Natural killer cell (primary cell): ENCODE data around the gene CD300H. TPM values are rescaled to one million over a fixed set of nuclear protein-coding genes. Genes with fewer than 3 reads are reported as not detected.

ENCODE experiments used
- ATAC-seq, 3 donors: fragments of 150-1000 bp in 2 of 3; fragments of 200-7000 bp in 1 of 3; cut with Tn5 transposase; 1 replicate in 1 of 3; 2 replicates in 2 of 3; pipeline ENCODE4 v1.10.0; 2021; ENCODE audit warnings: mild to moderate bottlenecking in 2 of 3, moderate library complexity in 2 of 3
- DNase-seq, 2 donors: peaks; one replicate each; pipeline versions ENCODE4 v3.0.0 to v3.0.0-alpha.2; 2013 to 2021; ENCODE audit warnings: mixed read lengths in 1 of 2
- H3K27ac ChIP-seq: one replicate; pipeline ENCODE4 v1.5.1; 2013; ENCODE audit warnings: mild to moderate bottlenecking, low read length
- H3K27me3 ChIP-seq: one replicate; pipeline ENCODE4 v1.6.1; 2013; ENCODE audit warnings: low read length; ENCODE audit not compliant: control insufficient read depth, insufficient read depth
- H3K36me3 ChIP-seq: one replicate; pipeline ENCODE4 v1.6.1; 2013; ENCODE audit warnings: low read length; ENCODE audit not compliant: control insufficient read depth, insufficient read depth
- H3K4me1 ChIP-seq: one replicate; pipeline ENCODE4 v1.6.1; 2013; ENCODE audit warnings: low read length; ENCODE audit not compliant: control insufficient read depth, insufficient read depth
- H3K4me3 ChIP-seq: one replicate; pipeline ENCODE4 v1.5.1; 2013; ENCODE audit warnings: low read length
- H3K9me3 ChIP-seq: one replicate; pipeline ENCODE4 v1.6.1; 2013; ENCODE audit warnings: low read length; ENCODE audit not compliant: control insufficient read depth, insufficient read depth
- H3K27ac Mint-ChIP-seq, 2 donors: one replicate each; pipeline ENCODE4 v1.8.0; 2022; ENCODE audit warnings: mild to moderate bottlenecking in 2 of 2, mixed read lengths in 2 of 2, moderate library complexity in 1 of 2
- H3K27me3 Mint-ChIP-seq, 2 donors: one replicate each; pipeline ENCODE4 v1.8.0; 2022; ENCODE audit warnings: low read depth in 2 of 2, mixed read lengths in 2 of 2
- H3K36me3 Mint-ChIP-seq: one replicate; pipeline ENCODE4 v1.8.0; 2022; ENCODE audit warnings: mixed read lengths
- H3K4me1 Mint-ChIP-seq, 2 donors: one replicate each; pipeline ENCODE4 v1.8.0; 2022; ENCODE audit warnings: mixed read lengths in 2 of 2
- H3K4me3 Mint-ChIP-seq: one replicate; pipeline ENCODE4 v1.8.0; 2022; ENCODE audit warnings: mild to moderate bottlenecking, moderate library complexity, mixed read lengths
- H3K9me3 Mint-ChIP-seq, 2 donors: one replicate each; pipeline ENCODE4 v1.8.0; 2022; ENCODE audit warnings: mixed read lengths in 2 of 2
- WGBS: methylation state at CpG from one replicate; pipeline ENCODE4 v1.1.7; 2013; ENCODE audit warnings: missing lambda C conversion rate; ENCODE audit not compliant: insufficient coverage; 5-methylcytosine and 5-hydroxymethylcytosine counted together
- intact Hi-C: fragments of 100-400 bp; cut with micrococcal nuclease; formaldehyde crosslinking; loops from one replicate; pipeline ENCODE4 v1.14.2; 2022
- total RNA-seq, 4 donors: library from RNA; stranded (reverse); fragments of 120-200 nt in 1 of 4; gene quantifications; one replicate each; pipeline versions ENCODE4 v1.2.3 to v1.2.4, GENCODE V29; 2013 to 2022
- TF ChIP-seq, protein P1 (sequence below): fragments of 200-600 bp; IDR thresholded peaks from one replicate; pipeline ENCODE4 v1.8.0; 2022; ENCODE audit warnings: antibody characterized with exemption

CD300H gene
- total RNA-seq, 3 donors from 2014 or later (not counting 1 experiment from before 2014, with no cell fraction given), result 0.90 to 9.3 TPM; not detected in 1

DNA sequence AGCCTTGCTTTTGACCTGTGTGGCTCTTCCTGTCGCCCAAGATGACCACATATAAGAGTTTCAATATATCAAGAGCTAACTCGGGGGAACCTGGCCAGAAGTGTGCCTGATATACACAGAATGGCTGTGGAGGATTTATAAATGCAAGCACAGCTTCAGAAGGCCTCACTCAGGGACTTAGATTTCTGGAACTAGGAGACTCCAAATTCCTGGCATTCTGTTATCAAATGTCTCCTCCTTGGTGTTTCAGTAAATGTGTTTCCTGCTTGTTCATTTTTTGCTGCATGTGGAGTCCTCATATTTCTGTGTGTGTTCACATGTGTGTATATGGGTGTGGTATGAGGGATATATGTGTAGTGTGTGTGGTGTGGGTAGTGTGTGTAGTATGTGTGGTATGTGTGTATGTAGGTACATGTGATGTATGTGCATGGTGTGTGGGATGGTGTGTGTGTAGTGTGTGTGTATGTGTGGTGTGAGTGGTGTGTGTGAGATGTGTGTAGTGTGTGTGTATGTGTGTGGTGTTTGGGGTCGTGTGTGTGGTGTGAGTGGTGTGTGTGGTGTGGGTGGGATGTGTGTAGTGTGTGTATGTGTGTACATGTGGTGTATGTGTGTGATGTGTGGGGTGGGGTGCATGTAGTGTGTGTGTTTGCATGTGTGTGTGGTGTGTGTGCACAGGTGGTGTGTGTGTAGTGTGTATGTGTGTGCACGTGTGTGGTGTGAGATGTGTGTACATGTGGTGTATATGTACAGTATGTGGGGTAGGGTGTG lies 981 bp upstream of the CD300H start:
- Histone ChIP-seq H3K9me3 (no peaks in the 10 kb centered on the region), H3K36me3 (no peaks in the 10 kb centered on the region), H3K27ac (no peak overlapping the region), H3K4me3 (no peak overlapping the region), H3K4me1 (peaks cover 16% of the 10 kb centered on the region), H3K27me3 (no peaks in the 10 kb centered on the region)
- Mint-ChIP-seq H3K4me3 (no peak overlapping the region), H3K36me3 (no peaks in the 10 kb centered on the region), H3K4me1 (peaks cover 5 to 19% of the 10 kb centered on the region in 2 donors), H3K27ac (no peak overlapping the region), H3K9me3 (no peaks in the 10 kb centered on the region), H3K27me3 (peaks cover 17 to 23% of the 10 kb centered on the region in 2 donors)
- intact Hi-C loops, result no loop called here
- TF ChIP-seq, protein P1, sequence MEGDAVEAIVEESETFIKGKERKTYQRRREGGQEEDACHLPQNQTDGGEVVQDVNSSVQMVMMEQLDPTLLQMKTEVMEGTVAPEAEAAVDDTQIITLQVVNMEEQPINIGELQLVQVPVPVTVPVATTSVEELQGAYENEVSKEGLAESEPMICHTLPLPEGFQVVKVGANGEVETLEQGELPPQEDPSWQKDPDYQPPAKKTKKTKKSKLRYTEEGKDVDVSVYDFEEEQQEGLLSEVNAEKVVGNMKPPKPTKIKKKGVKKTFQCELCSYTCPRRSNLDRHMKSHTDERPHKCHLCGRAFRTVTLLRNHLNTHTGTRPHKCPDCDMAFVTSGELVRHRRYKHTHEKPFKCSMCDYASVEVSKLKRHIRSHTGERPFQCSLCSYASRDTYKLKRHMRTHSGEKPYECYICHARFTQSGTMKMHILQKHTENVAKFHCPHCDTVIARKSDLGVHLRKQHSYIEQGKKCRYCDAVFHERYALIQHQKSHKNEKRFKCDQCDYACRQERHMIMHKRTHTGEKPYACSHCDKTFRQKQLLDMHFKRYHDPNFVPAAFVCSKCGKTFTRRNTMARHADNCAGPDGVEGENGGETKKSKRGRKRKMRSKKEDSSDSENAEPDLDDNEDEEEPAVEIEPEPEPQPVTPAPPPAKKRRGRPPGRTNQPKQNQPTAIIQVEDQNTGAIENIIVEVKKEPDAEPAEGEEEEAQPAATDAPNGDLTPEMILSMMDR, result no peak
- ATAC-seq (no peak), DNase-seq (no peak)
- whole genome bisulfite sequencing, result 66% methylated on average over 4 of the region's 4 CpGs

DNA sequence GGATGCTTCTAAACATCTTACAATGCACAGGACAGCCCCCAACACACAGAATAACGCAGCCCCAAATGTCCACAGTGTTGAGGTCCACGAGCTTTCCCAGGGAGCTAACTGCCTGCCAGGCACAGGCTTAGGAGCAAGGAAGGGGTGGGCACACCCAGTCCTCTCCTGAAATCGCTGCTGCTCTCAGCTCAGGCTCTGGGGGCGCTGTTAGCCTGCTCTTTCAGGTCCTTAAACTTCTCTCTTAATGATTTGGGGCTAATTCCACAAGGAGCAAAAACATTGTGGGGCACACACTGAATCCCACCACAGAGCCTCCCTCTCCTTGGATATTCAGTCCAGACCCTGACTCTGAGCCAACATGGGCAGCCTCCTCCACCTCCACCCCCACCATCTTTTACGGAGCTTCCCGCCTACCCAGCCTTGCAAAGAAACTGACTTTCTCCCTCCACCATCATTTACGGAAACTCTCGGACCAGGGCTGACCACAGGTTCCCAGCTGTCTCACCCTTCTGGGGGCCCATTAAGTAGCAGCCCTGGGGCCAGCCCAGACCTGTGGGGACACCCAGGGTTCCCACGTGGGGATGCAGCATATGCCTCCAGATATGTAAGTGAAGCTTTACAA lies 1.1 kb downstream of the CD300H start:
- DNase-seq (peak in 1 of 2 donors; percentile 52), ATAC-seq (peak in 1 of 3 donors; percentile 71)
- Mint-ChIP-seq H3K4me1 (peaks cover 5 to 19% of the 10 kb centered on the region in 2 donors), H3K27ac (no peak overlapping the region), H3K4me3 (no peak overlapping the region), H3K36me3 (no peaks in the 10 kb centered on the region), H3K27me3 (peaks cover 17 to 28% of the 10 kb centered on the region in 2 donors), H3K9me3 (no peaks in the 10 kb centered on the region)
- no peak overlapping the region for H3K27ac ChIP-seq
- TF ChIP-seq, protein P1, result peak; percentile 54
- 43% methylated on average over 9 of the region's 9 CpGs for WGBS
- H3K4me1 ChIP-seq, result peaks cover 16% of the 10 kb centered on the region
- H3K4me3 ChIP-seq, result no peak overlapping the region
- no peaks in the 10 kb centered on the region for H3K36me3 ChIP-seq
- intact Hi-C loops, result no loop called here
- H3K27me3 ChIP-seq, result no peaks in the 10 kb centered on the region
- H3K9me3 ChIP-seq, result no peaks in the 10 kb centered on the region

DNA sequence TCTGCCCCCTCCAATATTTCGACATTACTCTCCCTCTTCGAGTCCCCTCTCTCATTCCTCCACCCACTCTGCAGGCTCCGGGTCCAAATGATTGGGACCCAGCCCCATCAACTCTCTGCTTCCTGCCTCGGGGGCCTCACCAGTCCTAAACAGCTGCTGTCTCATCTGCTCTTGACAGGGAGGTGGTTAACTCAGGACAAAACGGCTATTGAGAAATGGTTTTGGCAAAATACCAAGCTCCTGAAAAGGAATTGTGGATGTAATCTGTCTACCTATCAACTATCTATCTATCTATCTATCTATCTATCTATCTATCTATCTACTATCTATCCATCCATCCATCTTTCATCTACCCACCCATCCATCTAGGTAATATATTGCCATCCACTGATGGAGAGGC lies 2.2 kb downstream of the CD300H start:
- Mint-ChIP-seq H3K27ac (no peak overlapping the region), H3K27me3 (peaks cover 17 to 24% of the 10 kb centered on the region in 2 donors), H3K9me3 (no peaks in the 10 kb centered on the region), H3K4me1 (peaks cover 5 to 19% of the 10 kb centered on the region in 2 donors), H3K36me3 (no peaks in the 10 kb centered on the region), H3K4me3 (no peak overlapping the region)
- Histone ChIP-seq H3K27ac (no peak overlapping the region), H3K36me3 (no peaks in the 10 kb centered on the region), H3K9me3 (no peaks in the 10 kb centered on the region), H3K4me1 (peaks cover 16% of the 10 kb centered on the region), H3K27me3 (no peaks in the 10 kb centered on the region), H3K4me3 (no peak overlapping the region)
- intact Hi-C loops, result no loop called here
- WGBS, result 75% methylated on average over 4 of the region's 5 CpGs
- TF ChIP-seq, protein P1, result no peak
- ATAC-seq, result no peak
- DNase-seq, result no peak
